GM12874 (cell line): ENCODE results near the gene ELFN2.

Source experiments
- TF ChIP-seq, protein P1 (sequence below): IDR thresholded peaks from 2 replicates; pipeline ENCODE4 v1.5.1; 2011; ENCODE audit warnings: low read depth, mild to moderate bottlenecking, control low read depth, low read length, moderate library complexity; ENCODE audit not compliant: insufficient read depth

ELFN2 gene

DNA sequence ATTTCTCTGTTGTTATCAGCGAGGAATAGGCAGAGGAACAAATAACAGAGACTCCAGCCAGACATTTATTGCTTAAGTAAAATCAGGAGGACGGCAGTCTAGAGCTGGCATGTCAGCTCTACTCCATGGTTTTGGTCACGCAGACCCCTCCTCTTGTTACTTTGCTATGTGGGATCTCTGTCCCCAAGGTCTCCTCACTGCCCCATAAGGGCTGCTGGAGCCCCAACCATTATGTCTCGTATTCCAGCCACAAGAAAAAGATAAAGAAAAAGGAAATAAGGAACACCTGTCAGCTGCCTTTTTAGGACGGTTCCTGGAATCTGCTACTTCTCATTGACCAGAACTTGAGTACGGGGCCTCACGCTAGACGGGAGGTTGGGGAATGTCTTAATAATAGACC is 70.4 kb downstream of the ELFN2 start:
- TF ChIP-seq, protein P1, sequence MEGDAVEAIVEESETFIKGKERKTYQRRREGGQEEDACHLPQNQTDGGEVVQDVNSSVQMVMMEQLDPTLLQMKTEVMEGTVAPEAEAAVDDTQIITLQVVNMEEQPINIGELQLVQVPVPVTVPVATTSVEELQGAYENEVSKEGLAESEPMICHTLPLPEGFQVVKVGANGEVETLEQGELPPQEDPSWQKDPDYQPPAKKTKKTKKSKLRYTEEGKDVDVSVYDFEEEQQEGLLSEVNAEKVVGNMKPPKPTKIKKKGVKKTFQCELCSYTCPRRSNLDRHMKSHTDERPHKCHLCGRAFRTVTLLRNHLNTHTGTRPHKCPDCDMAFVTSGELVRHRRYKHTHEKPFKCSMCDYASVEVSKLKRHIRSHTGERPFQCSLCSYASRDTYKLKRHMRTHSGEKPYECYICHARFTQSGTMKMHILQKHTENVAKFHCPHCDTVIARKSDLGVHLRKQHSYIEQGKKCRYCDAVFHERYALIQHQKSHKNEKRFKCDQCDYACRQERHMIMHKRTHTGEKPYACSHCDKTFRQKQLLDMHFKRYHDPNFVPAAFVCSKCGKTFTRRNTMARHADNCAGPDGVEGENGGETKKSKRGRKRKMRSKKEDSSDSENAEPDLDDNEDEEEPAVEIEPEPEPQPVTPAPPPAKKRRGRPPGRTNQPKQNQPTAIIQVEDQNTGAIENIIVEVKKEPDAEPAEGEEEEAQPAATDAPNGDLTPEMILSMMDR = no peak

DNA sequence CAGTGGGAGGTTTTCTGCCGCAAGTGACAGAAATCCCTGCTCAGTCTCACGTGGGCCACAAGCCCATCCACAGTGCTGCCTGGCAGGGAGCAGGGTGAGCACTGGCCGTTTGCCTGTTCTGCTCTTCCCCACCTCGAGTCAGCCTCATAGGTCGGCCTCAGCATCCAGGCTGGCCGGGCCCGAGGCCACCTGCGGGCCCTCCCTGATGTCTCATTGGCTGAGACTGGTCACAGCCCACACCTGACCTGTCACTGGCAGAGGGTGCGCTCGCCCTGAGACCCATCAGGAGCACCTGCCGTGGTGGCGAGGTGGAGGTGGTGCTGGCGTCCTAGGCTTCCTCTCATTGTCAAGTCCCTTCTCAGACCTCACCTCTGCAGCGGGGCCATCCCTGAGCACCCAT is 72.1 kb downstream of the ELFN2 start:
- TF ChIP-seq, protein P1 = no peak

DNA sequence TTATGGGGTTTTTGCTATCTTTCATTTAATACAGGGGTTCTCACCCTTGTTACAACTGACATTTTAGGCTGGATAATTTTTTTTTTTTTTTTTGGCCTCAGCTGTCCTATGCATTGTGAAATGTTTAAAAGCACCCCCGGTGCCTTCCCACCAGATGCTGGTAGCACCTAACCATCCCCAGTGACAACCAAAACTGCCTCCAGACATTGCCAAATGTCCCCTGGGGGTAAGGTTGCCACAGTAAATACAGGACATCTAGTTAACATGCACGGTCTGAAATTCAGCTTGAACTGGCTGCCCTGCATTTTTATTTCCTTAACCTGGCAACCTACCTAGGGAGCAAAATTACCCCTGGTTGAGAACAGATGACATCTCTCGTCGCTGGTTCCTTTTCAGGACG is 72.6 kb downstream of the ELFN2 start:
- TF ChIP-seq, protein P1 = no peak

DNA sequence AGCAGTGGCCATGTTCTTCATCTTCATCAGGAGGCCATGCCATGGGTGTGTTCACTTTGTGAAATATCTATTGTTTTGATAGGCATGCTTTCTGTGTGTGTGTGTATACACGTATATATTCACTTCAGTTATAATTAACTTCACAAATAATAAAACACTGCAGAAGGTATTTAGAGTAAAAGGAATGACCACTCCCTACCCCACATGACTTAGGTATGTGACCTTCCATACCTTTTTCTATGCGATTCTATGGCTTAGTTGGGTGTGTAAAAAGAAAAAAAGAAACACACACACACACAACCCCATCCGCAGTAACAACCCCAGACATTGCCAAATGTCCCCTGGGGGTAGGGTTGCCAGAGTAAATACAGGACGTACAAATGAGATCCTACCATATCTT is 73.0 kb downstream of the ELFN2 start:
- TF ChIP-seq, protein P1 = no peak

DNA sequence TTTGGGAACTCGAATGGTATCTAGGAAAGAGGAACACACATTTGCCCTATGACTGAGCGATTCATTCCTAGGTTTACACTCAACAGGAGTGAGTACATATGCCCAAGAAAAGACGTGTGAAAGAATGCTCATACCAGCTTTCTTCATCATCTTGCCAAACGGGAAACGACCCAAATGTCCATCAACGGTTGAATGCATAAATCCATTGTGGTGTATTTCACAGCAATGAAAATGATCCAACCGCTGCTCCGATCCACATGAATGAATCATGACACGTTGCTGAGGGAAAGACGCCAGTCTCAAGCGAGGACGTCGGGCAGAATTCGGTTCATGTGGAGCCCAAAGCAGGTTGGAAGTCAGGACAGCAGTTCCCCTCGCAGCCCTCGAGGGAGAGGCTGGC is 73.4 kb downstream of the ELFN2 start:
- TF ChIP-seq, protein P1 = no peak

DNA sequence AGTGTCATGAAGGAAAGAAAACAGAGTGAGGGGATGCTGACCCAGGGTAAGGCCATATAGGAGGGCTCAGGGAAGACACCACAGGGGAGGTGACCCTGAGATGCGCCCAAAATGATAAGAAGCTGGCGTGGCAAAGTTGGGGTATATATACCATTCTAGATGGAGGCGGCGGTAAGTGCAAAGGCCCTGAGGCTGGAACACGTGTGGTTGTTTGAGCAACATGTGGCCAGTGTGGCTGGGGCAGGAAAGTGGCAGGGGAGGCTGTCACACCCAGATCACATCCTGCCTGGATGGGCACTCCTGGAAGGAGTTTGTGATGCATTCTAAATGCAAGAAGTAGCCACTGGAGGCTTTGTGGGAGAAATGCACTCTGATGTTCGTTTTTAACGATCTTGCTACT is 74.8 kb downstream of the ELFN2 start:
- TF ChIP-seq, protein P1 = no peak

DNA sequence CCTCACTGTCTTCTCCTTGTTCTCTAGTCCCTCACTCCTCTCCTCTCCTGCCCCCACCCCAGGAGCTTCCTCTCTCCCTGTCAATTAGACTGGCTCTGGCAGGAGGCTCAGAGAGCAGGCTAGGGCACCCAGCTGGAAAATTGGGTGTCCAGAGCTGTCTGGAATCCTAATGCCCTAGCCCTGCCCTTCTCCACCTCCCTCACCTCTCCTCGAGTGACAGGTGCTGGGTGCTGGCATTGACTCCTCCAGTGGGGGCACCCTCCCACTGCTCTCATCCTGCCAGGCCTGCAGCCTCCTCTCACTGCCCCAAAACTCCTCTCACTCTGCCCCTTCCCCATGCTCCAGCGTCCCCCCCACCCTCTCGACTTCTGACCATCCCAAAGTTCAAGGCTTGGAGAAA is 76.0 kb downstream of the ELFN2 start:
- TF ChIP-seq, protein P1 = no peak
